ENCODE data around the gene SCUBE3.
A peak's percentile ranks its signal among the peaks of the same experiment; 100 is the strongest.

SCUBE3 gene

GRCh38 chr6:35214869-35215664 is 1.3 kb downstream of the SCUBE3 start:
- DNase-seq, result peak; percentile 48

GRCh38 chr6:35215665-35216411 is 2.1 kb downstream of the SCUBE3 start:
- DNase-seq, result no peak

DNA sequence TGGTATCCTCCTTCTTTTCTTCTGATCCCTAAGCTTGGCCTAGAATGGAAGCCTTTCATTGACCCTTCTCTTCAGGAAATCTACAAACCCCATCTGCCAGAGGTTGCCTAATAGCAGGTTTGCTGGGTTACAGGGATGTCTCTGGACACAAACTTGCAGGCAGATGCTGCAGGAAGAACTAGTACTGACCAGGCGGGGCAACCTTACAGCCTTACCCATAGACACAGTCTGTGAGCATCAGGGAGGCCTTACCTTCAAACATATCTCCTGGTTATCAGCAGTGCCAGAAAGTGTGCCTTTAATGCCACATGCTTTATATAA is 2.6 kb downstream of the SCUBE3 start:
- DNase-seq, result no peak

DNA sequence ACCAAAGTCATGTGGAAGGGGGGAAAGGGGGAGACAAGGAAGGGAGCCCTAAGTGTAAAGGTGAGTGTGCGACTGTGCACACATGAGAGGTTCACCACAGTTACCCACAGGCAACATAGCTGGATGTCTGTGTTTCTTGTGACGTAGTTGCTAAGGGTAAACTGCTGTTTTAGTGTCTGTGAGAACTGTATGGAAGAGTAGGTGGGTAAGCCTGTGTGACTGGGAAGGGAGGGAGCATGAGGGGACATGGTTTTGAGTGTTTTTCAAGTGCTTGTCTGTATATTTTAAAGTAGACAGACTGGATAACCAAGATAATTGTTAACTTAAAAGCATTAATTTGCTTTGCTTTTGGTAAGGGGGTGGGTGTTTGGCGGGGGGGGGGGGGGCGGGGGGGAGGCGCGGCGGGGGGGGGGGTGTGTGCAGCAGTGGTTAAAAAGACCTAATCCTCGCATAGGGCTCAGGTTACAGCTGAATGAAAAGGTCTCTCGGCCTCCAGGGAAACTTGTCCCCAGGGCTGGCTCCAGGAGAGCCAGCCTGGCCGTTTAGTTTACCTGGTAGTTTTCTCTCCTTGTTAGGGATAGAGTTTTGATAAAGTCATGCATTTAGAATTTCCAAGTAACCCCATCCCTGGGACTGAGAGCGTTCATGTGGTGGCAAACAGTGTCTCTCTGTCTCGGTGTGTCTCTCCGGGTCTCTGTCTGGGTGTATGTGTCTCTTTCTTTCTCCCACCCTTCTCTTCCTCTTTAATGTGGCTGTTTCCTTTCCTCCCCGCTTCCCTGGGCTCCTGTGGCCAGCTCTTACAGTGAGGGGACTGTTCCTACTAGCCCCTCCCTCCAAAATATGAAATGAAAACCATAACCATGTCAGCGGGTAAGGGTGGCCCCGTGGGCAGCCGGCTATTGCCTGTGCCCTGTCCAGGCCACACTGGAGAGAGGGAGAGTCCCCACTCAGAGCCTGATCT is 3.4 kb downstream of the SCUBE3 start:
- DNase-seq, result no peak

GRCh38 chr6:35218021-35218420 is 4.3 kb downstream of the SCUBE3 start:
- DNase-seq, result no peak

- DNase-seq, result no peak
Measured at GRCh38 chr6:35218456-35218855, 4.7 kb downstream of the SCUBE3 start.

DNA sequence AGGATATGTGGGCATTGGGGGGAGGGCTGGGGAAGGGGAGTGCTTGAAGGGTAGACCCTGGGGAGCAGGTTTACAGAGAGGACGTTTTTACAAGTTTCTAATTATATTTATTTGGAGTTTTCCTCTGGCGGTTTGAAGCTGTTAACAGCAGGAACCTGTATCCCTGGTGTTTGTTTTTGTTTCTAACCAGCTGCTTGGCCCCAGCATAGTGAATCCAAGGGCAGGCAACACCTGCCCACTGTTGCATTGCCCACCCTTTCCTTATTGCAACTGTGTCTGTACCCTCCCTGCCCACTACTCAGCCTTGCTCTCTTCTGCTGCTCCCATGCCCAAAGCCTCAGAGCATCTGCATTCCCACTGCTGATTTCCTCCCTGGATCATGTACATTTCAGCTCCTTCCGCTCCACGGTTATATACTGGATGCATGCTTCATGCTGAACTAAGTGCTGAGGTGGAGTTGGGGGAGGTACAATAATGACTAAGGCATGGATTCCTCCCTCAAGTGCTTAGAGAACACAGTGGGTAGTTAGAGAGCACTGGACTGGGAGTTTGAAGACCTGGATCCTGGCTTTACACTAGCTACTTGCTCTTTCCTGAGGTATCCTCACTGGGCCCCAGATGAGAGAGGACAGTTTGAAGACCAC is 6.0 kb downstream of the SCUBE3 start:
- DNase-seq, result no peak

GRCh38 chr6:35220711-35221110 is 7.0 kb downstream of the SCUBE3 start:
- DNase-seq, result no peak

DNA sequence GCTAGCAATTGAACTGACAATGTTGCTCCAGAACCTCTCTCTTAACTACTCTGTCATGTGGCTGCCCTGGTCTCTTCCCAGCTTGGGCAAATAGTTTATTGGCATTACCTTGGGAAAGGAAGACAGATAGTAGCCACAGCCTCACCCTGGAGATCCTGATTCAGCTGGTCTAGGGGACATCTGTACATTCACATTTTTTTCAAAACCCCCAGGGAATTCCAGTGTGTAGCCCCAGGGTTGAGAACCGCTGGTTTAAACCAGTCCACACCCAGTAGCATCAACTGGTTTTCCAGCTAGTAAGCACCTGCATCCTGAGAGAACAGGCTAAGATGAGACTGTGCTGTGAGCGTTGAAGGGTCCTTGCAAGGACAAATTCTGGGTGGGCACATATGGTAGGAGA is 9.6 kb downstream of the SCUBE3 start:
- no peak for DNase-seq

DNA sequence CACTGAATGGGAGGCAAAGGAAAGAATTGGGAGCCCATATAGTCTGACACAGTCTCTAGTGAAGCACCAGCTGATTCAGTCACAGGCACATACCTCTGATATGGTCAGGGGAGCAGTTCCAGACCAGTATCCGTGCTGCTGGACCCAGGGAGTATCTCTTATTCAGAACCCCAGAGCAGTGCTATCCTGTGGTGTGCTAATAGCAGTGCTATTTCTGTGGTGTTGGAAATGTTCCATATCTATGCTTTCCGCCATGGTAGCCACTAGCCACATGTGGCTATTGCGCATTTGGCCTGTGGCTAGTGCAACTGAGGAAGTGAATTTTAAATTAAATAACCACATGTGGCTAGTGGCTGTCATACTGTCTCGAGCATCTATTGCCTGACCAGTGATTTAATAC is 11.0 kb downstream of the SCUBE3 start:
- no peak for DNase-seq

DNA sequence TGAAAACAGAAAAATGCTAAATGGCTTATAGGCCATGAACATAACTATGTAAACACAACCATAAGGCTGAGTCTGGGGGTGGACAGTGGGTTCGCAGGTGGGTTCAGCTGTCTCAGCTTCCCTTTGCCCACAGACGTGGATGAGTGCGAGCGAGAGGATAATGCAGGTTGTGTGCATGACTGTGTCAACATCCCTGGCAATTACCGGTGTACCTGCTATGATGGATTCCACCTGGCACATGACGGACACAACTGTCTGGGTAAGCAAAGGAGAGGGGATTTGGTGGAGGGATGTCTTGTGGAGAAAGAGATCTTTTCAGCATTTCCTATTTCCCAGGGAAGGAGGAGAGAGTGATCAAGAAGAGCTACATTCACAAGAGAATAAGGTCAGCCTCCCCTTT is 14.7 kb downstream of the SCUBE3 start:
- no peak for DNase-seq

GRCh38 chr6:35229304-35229703 is 15.5 kb downstream of the SCUBE3 start:
- DNase-seq, result no peak

DNA sequence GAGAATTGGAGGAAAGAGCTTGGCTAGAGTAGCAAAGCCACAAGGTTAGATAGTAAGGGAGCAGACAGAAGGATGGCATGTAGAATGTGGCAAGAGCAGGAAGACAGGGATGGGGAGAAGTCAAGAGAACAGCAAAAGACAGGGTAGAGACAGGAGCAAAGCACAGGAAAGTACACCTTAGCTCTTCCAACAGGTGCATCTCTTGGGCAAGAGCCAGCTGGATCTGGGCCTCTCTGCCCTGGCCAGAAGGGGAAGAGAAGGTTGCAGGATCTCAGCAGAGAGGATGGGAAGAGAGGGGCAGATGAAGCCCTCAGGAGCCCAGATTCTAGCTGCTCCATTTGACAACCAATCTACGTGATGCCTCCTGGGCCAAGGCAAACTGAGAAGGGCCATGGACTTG is 16.7 kb downstream of the SCUBE3 start:
- DNase-seq, result no peak

GRCh38 chr6:35230950-35231349 is 17.2 kb downstream of the SCUBE3 start:
- DNase-seq, result no peak

- no peak for DNase-seq
Measured at GRCh38 chr6:35231563-35231962, 17.8 kb downstream of the SCUBE3 start.

DNA sequence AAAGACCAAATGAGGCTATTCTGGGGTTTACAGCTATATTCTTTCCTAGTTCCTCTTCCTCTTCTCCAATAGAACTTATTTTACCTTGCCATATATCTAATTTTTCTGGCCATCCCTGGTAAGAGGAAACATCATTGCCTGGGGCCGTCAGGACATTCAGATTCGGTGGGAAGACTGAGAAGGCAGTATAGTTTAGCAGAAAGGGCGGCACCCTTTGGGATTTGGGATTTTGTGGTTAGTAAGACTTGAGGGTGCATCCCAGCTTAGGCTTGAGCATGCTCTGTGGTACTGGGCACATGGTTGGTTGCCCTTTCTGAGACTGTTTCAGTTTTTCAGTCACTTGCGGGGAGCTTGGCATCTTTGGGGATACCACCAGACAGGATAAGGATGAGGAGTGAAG is 21.1 kb downstream of the SCUBE3 start:
- no peak for DNase-seq

GRCh38 chr6:35236223-35236622 is 22.5 kb downstream of the SCUBE3 start:
- no peak for DNase-seq

DNA sequence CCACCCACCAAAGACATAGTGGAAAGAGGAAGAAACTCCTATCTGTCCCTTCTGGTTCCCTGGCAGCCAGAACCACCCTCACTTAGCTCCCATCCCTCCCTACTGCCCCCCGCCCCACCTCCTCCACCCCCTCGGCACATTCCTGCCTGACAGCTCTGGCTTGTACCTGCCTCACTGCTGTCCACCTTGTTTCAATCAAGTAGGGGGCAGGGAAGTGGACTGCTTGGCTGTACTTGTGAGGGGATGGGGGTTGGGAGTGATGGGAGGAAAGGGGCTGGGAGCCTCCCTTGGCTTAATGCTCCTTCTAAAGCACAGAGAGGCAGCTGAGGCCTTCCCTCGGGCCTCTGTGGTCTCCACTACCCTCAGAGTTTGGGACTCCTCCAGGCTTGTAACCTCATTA is 23.7 kb downstream of the SCUBE3 start:
- DNase-seq, result no peak

GRCh38 chr6:35238843-35239289 is 25.1 kb downstream of the SCUBE3 start:
- peak; percentile 38 for DNase-seq

DNA sequence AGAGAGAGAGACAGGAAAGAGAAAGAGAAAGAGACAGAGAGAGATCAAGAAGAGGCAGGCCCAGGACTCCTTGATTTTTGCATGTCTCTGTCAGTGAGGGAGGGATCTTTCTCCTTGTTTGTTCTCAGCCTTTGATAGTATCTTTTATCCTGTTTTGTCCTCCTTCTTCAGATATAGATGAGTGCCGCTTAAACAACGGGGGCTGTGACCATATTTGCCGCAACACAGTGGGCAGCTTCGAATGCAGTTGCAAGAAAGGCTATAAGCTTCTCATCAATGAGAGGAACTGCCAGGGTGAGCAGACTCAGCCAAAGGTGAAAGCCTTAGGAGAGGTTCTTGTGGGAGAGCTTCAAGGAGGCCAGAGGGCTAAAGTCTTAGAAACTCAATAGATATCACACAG is 25.8 kb downstream of the SCUBE3 start:
- DNase-seq, result no peak

- peak; percentile 89 for DNase-seq
Measured at GRCh38 chr6:35240838-35241801, 27.4 kb downstream of the SCUBE3 start.

GRCh38 chr6:35242486-35242885 is 28.7 kb downstream of the SCUBE3 start:
- DNase-seq, result no peak
